ENCODE data around the gene ATF2. TPM values are rescaled to one million over a fixed set of nuclear protein-coding genes. Genes with fewer than 3 reads are reported as not detected.

The ATF2 gene
- total and polyA plus RNA-seq, 9 of the 15 experiments (the other 6 are each of a cell fraction or from before 2014, with no cell fraction given), result 24.2 to 111 (median 45.9) TPM

GRCh38 chr2:175181104-175181876 lies 13.3 kb upstream of the ATF2 start, which contains the start of gene ATP5MC3 (continued):
- TF ChIP-seq, protein P1, sequence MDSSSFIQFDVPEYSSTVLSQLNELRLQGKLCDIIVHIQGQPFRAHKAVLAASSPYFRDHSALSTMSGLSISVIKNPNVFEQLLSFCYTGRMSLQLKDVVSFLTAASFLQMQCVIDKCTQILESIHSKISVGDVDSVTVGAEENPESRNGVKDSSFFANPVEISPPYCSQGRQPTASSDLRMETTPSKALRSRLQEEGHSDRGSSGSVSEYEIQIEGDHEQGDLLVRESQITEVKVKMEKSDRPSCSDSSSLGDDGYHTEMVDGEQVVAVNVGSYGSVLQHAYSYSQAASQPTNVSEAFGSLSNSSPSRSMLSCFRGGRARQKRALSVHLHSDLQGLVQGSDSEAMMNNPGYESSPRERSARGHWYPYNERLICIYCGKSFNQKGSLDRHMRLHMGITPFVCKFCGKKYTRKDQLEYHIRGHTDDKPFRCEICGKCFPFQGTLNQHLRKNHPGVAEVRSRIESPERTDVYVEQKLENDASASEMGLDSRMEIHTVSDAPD (CRISPR knock-in tag; IDR thresholded peaks at IDR 0.05), result no peak
- TF ChIP-seq KLF6 (CRISPR knock-in tag; IDR thresholded peaks at IDR 0.05; ENCODE audit: borderline replicate concordance) (no peak), HDAC6 (IDR thresholded peaks at IDR 0.05; ENCODE audit: low read depth, low read length) (no peak), FOXM1 (IDR thresholded peaks at IDR 0.05; ENCODE audit: low read depth) (peak; percentile 57; the same call in 1 of the 2 replicates), FOXM1 (CRISPR knock-in tag; IDR thresholded peaks at IDR 0.05; ENCODE audit: low read depth) (no peak), NCOA4 (IDR thresholded peaks at IDR 0.05; ENCODE audit: partially characterized antibody) (no peak), USF1 (CRISPR knock-in tag; IDR thresholded peaks at IDR 0.05) (no peak; the same call in 1 of the 2 replicates), RFX1 (IDR thresholded peaks at IDR 0.05) (no peak), GABPB1 (CRISPR knock-in tag; IDR thresholded peaks at IDR 0.05) (peak; percentile 75), ZBTB1 (CRISPR knock-in tag; IDR thresholded peaks at IDR 0.05; ENCODE audit: borderline replicate concordance, low read depth) (peak; percentile 79), FOXJ3 (CRISPR knock-in tag; IDR thresholded peaks at IDR 0.05) (no peak), HBP1 (CRISPR knock-in tag; IDR thresholded peaks at IDR 0.05) (no peak; the same call in 1 of the 2 replicates), EP300 (IDR thresholded peaks at IDR 0.05; ENCODE audit: low read length) (peak; percentile 71), CBX1 (IDR thresholded peaks at IDR 0.05; ENCODE audit: low read depth) (peak; percentile 90), STAT5A (IDR thresholded peaks at IDR 0.05; ENCODE audit: borderline replicate concordance, low read length) (peak; percentile 39; the same call in 1 of the 2 replicates), CBX8 (IDR thresholded peaks at IDR 0.05; ENCODE audit: borderline replicate concordance, extremely low read depth, low read depth, low read length, poor library complexity, severe bottlenecking) (no peak), ZSCAN32 (CRISPR knock-in tag; IDR thresholded peaks at IDR 0.05) (no peak), ZNF253 (CRISPR knock-in tag; conservative IDR thresholded peaks at IDR 0.05) (no peak), U2AF2 (optimal IDR thresholded peaks at IDR 0.05; ENCODE audit: low read depth, low read length) (no peak), STAT5B (CRISPR knock-in tag; IDR thresholded peaks at IDR 0.05) (no peak), ZNF717 (CRISPR knock-in tag; IDR thresholded peaks at IDR 0.05) (no peak), NR2F6 (CRISPR knock-in tag; IDR thresholded peaks at IDR 0.05) (no peak), RBBP5 (IDR thresholded peaks at IDR 0.05; ENCODE audit: borderline replicate concordance, insufficient read depth, low read length, poor library complexity, severe bottlenecking) (peak; percentile 79)
- TF ChIP-seq, protein P2, sequence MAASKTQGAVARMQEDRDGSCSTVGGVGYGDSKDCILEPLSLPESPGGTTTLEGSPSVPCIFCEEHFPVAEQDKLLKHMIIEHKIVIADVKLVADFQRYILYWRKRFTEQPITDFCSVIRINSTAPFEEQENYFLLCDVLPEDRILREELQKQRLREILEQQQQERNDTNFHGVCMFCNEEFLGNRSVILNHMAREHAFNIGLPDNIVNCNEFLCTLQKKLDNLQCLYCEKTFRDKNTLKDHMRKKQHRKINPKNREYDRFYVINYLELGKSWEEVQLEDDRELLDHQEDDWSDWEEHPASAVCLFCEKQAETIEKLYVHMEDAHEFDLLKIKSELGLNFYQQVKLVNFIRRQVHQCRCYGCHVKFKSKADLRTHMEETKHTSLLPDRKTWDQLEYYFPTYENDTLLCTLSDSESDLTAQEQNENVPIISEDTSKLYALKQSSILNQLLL (CRISPR knock-in tag; IDR thresholded peaks at IDR 0.05; ENCODE audit: borderline replicate concordance), result no peak
